ENCODE data around the gene MRAP.

MRAP gene

DNA sequence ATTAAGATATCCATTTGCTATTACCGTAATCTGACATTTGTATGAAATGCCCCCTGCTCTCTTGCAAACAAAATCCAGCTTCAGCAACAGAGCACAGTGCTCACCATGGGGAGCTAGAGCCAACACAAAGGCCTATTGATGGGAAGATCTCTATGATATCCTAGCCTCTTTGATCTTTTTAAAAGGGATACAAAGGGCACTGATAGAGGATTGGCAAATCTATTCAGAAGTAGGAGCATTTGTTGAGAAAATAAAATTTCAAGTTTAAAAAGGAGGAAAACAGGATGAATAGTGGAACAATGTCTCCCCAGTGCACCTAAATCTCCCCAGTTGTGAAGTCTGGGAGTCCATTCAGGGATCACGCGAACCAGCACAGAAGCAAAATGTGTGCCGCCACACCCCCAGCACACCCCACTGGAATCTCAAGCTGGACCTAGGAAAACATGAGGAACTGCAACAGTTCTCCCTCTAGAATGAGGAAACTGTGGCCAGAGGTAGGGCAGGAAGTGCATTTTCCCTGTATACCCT lies 32.2 kb downstream of the MRAP start:
- Histone ChIP-seq H3K9me3 (ENCODE audit: insufficient read depth, low read length) (no peaks in the 10 kb centered on the region), H4K20me1 (ENCODE audit: low read depth, low read length) (no peaks in the 10 kb centered on the region), H3K4me2 (ENCODE audit: low read depth, low read length, poor library complexity, severe bottlenecking) (no peak overlapping the region), H3K79me2 (ENCODE audit: insufficient read depth, low read length) (no peaks in the 10 kb centered on the region), H3K36me3 (ENCODE audit: low read length) (peaks cover 17% of the 10 kb centered on the region; the same call in 1 of the 2 replicates), H3K27ac (ENCODE audit: low read depth, low read length) (no peak overlapping the region), H3K27me3 (ENCODE audit: low read length) (no peaks in the 10 kb centered on the region), H3F3A (ENCODE audit: insufficient read depth) (no peaks in the 10 kb centered on the region), H2AFZ (ENCODE audit: low read depth, low read length, severe bottlenecking) (no peak overlapping the region), H3K4me3 (ENCODE audit: insufficient read depth, low read length, poor library complexity, severe bottlenecking) (no peak overlapping the region), H3K9me2 (replicated peaks; ENCODE audit: insufficient read depth, low read length) (no peaks in the 10 kb centered on the region), H3K9ac (ENCODE audit: low read length) (no peak overlapping the region)
- TF ChIP-seq EZH2phosphoT487 (conservative IDR thresholded peaks at IDR 0.05; ENCODE audit: low read length), result no peak
- TF ChIP-seq, protein P1, sequence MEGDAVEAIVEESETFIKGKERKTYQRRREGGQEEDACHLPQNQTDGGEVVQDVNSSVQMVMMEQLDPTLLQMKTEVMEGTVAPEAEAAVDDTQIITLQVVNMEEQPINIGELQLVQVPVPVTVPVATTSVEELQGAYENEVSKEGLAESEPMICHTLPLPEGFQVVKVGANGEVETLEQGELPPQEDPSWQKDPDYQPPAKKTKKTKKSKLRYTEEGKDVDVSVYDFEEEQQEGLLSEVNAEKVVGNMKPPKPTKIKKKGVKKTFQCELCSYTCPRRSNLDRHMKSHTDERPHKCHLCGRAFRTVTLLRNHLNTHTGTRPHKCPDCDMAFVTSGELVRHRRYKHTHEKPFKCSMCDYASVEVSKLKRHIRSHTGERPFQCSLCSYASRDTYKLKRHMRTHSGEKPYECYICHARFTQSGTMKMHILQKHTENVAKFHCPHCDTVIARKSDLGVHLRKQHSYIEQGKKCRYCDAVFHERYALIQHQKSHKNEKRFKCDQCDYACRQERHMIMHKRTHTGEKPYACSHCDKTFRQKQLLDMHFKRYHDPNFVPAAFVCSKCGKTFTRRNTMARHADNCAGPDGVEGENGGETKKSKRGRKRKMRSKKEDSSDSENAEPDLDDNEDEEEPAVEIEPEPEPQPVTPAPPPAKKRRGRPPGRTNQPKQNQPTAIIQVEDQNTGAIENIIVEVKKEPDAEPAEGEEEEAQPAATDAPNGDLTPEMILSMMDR (IDR thresholded peaks at IDR 0.05; ENCODE audit: insufficient read depth, low read length, poor library complexity, severe bottlenecking), result no peak

DNA sequence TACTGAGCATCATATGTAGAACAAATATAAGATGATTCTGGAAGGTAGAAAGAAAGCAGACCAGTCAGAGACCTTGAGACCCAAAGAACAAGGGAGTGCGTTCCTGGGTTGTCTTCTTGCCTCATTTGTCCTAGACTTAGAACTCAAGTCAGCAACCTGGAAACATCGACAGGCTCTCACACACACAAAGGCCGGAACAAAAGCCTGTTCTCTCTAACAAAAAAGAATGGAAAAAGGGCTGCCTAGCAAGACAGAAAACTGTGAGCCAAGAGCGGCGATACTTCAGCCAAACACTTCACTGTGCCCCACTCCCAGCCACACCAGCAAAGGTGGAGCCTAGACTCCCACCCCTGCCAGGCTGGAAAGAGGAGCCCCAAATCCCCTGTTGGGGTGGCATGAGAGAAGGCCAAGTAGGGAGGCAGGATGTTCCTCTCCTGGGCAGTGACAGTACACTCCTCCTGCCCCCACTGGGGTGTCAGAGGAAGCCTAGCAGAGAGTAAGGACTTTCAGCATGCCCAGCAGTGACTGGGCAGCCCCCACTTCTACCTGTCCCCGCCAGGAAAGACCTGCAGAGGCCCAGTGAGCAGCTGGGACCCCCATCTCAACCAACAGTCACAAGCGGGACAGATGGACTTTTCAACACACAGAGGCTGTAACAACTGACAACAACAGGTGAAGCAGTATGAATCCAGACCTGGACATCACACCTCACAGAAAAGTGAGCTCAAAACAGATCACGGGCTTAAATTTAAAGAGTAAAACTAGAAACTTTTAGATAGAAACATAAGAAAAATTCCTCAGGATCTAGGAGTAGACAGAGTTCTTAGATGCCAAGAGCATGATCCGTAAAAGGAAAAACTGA lies 33.0 kb downstream of the MRAP start:
- Histone ChIP-seq H3K79me2 (ENCODE audit: insufficient read depth, low read length) (no peaks in the 10 kb centered on the region), H3K4me3 (ENCODE audit: insufficient read depth, low read length, poor library complexity, severe bottlenecking) (no peak overlapping the region), H3F3A (ENCODE audit: insufficient read depth) (no peaks in the 10 kb centered on the region), H2AFZ (ENCODE audit: low read depth, low read length, severe bottlenecking) (no peak overlapping the region), H3K4me2 (ENCODE audit: low read depth, low read length, poor library complexity, severe bottlenecking) (no peak overlapping the region), H3K9me2 (replicated peaks; ENCODE audit: insufficient read depth, low read length) (no peaks in the 10 kb centered on the region), H3K27me3 (ENCODE audit: low read length) (no peaks in the 10 kb centered on the region), H3K9ac (ENCODE audit: low read length) (no peak overlapping the region), H3K27ac (ENCODE audit: low read depth, low read length) (no peak overlapping the region), H3K9me3 (ENCODE audit: insufficient read depth, low read length) (no peaks in the 10 kb centered on the region), H3K36me3 (ENCODE audit: low read length) (peaks cover 16% of the 10 kb centered on the region; the same call in 1 of the 2 replicates), H4K20me1 (ENCODE audit: low read depth, low read length) (no peaks in the 10 kb centered on the region)
- no peak for TF ChIP-seq EZH2phosphoT487 (conservative IDR thresholded peaks at IDR 0.05; ENCODE audit: low read length)
- TF ChIP-seq, protein P1 (IDR thresholded peaks at IDR 0.05; ENCODE audit: insufficient read depth, low read length, poor library complexity, severe bottlenecking), result no peak

DNA sequence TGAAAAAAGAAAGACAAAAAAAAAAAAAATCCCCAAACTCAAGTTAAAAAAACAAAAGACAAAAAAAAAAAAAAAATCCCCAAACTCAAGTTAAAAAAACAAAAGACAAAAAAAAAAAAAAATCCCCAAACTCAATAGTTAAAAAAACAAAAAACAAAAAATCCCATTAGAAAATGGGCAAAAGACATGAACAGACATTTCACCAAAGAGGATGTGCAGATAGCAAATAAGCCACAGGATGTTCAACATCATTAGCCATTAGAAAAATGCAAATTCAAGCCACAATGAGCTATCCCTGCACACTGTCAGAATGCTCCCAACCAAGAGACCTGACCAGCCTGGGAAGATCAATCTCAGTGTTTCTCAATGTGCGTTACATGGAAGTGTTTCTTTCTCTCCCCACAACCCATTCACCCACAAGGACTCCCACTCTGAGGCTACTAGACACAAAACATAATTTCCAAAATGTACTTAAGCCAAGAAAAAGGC lies 33.9 kb downstream of the MRAP start:
- H3K36me3 ChIP-seq (ENCODE audit: low read length), result peaks cover 12% of the 10 kb centered on the region; the same call in 1 of the 2 replicates

More for the DNA sequence above, 33.9 kb downstream of the MRAP start:
- no peaks in the 10 kb centered on the region for H4K20me1 ChIP-seq (ENCODE audit: low read depth, low read length)
- no peak overlapping the region for H3K4me2 ChIP-seq (ENCODE audit: low read depth, low read length, poor library complexity, severe bottlenecking)
- no peaks in the 10 kb centered on the region for H3K9me3 ChIP-seq (ENCODE audit: insufficient read depth, low read length)
- H2AFZ ChIP-seq (ENCODE audit: low read depth, low read length, severe bottlenecking), result no peak overlapping the region
- H3K27ac ChIP-seq (ENCODE audit: low read depth, low read length), result no peak overlapping the region
- H3K9ac ChIP-seq (ENCODE audit: low read length), result no peak overlapping the region
- no peaks in the 10 kb centered on the region for H3K9me2 ChIP-seq (replicated peaks; ENCODE audit: insufficient read depth, low read length)
- no peak overlapping the region for H3K4me3 ChIP-seq (ENCODE audit: insufficient read depth, low read length, poor library complexity, severe bottlenecking)
- TF ChIP-seq EZH2phosphoT487 (conservative IDR thresholded peaks at IDR 0.05; ENCODE audit: low read length), result no peak
- TF ChIP-seq, protein P1 (IDR thresholded peaks at IDR 0.05; ENCODE audit: insufficient read depth, low read length, poor library complexity, severe bottlenecking), result no peak
- H3K27me3 ChIP-seq (ENCODE audit: low read length), result no peaks in the 10 kb centered on the region
- no peaks in the 10 kb centered on the region for H3F3A ChIP-seq (ENCODE audit: insufficient read depth)
- no peaks in the 10 kb centered on the region for H3K79me2 ChIP-seq (ENCODE audit: insufficient read depth, low read length)

Data from SU-DHL-6 (cell line).